NCI-H1417 (cell line): ENCODE data around the gene P2RY6.
"Not testable (repeated sequence)": the region's sequence is repeated elsewhere in the genome, so short reads cannot be mapped to it uniquely, and the experiment has no call there.

ENCODE experiments used
- DNase-seq, 3 experiments: peaks; one replicate each; lab custom pipeline; 2025; lab: John Stamatoyannopoulos, UW

The P2RY6 gene

GRCh38 chr11:73259406-73260126 lies 12.6 kb upstream of the P2RY6 start:
- no peak for DNase-seq

DNA sequence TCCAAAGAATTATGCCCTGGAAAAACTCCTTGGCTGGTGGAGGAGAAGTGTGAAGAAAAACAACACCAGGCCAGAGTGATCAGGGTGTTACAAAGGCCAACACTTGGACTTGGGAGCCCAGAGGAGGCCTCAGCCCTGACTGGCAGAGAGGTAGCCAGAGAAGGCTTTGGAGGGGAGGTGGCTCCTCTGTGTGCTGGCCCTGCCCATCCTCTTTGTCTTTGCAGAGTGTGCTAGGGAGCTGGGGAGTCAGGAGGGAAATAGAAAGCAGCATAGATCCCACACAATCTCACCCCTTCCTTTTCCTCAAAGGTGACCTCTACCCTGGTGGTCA lies 12.0 kb upstream of the P2RY6 start:
- no peak for DNase-seq

- DNase-seq, result no peak
Measured at GRCh38 chr11:73262851-73263495, 9.2 kb upstream of the P2RY6 start.

- DNase-seq, result no peak
Measured at GRCh38 chr11:73263640-73264039, 8.5 kb upstream of the P2RY6 start.

GRCh38 chr11:73265278-73265810 lies 6.8 kb upstream of the P2RY6 start:
- no peak for DNase-seq

- no peak for DNase-seq
Measured at GRCh38 chr11:73265853-73266645, 6.1 kb upstream of the P2RY6 start.

DNA sequence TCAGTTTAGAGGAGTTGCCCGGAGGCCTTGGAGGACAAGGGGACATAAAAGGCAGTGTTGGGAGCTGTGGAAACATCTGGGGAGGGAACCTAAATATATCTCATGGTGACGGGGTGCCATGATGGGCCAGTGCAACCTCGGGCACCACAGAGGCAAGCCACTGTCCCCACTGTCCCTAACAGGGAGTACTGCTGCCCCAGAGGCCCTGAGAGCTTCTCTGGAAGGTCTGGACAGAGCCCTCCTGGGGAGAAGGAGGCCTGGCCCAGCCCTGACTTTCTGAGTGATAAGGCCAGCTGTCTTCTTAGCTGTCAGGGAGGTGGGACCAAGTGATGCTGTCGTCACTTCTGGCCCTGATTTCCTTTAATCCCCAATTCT lies 5.5 kb upstream of the P2RY6 start:
- no peak for DNase-seq

- no peak for DNase-seq
Measured at GRCh38 chr11:73267122-73267846, 4.9 kb upstream of the P2RY6 start.

GRCh38 chr11:73267906-73268540 lies 4.1 kb upstream of the P2RY6 start:
- DNase-seq, result no peak

GRCh38 chr11:73268671-73269271 lies 3.4 kb upstream of the P2RY6 start:
- DNase-seq, result no peak

DNA sequence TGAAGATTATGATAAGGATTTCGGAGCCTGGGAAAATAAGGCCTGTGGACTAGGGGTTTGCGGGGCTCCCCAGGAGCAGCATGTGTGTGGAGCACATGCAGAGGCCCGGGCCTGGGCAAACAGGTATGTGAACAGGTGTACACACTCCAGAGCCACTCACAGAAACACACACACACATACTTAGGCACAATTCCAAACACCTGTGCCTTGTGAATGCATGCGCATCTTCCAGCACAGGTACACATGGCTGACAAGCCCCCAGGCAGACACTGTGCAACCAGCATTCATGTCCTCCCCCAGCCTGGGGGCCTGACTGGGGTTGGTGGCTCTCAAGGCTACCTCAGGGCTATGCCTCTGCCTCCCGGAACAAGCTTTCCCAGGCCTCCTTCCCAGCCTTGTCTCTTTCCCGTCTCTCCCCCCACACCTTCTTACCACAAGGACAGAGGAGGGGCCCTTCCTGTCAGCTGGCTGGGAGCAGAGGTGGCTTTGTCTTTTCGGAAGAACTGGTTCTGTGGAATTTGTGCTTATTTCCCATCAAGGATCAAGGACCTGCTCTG lies 2.6 kb upstream of the P2RY6 start:
- DNase-seq, result no peak

GRCh38 chr11:73270016-73270854 lies 1.9 kb upstream of the P2RY6 start:
- DNase-seq, result no peak

- no peak for DNase-seq
Measured at GRCh38 chr11:73270855-73271477, 1.2 kb upstream of the P2RY6 start.

DNA sequence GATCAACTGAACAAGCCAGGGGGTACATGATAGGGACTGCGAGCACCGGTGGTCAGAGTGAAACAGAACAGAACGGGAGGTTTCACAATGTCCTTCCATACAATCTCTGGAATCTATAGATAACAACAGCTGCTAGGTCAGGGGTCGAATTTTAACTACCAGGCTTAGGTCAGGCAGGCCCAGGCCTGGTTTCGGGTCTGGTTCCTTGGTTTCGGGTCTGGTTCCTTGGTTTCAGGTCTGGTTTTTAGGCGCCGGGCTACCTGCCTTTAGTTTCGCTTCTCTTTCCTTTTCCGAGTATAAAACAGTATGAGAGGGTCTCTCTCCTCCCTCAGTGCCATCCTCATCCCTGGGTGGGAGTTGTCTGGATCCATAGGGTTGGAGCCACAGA lies 666 bp upstream of the P2RY6 start:
- not testable (repeated sequence) for DNase-seq

- DNase-seq, result no peak
Measured at GRCh38 chr11:73272680-73273038, 521 bp downstream of the P2RY6 start.

DNA sequence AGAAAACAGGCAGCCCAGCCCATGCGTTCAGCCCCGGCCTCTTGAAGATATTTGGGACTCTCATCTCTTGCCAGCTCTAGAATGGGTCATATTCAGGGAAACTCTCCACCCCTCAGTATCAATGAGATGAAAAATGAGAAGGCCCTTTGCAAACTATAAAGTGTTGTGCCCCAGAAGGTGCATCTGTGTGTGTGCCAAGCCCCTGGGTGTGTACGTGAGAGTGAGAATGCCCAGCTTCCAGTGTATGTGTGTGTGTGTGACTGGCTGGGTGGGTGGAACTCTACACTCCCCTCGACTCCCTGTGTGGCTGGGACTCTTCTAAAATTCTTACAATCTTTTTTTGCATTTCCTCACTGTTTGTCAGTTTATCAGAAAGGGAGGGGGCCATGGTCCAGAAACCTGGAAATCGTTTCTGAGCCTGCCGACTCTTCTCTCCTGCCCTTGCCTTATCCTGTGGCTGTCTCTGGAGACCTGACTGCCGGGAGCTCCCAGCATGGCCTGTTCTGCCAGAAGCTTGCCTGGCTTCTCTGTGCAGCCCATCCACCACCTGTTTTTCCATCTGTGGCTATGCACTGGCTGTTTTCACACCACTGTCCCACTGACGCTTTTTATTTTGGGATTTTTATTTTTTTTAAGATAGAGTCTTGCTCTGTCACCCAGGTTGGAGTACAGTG lies 1.2 kb downstream of the P2RY6 start:
- no peak for DNase-seq

GRCh38 chr11:73274191-73274590 lies 2.1 kb downstream of the P2RY6 start:
- not testable (repeated sequence) for DNase-seq

DNA sequence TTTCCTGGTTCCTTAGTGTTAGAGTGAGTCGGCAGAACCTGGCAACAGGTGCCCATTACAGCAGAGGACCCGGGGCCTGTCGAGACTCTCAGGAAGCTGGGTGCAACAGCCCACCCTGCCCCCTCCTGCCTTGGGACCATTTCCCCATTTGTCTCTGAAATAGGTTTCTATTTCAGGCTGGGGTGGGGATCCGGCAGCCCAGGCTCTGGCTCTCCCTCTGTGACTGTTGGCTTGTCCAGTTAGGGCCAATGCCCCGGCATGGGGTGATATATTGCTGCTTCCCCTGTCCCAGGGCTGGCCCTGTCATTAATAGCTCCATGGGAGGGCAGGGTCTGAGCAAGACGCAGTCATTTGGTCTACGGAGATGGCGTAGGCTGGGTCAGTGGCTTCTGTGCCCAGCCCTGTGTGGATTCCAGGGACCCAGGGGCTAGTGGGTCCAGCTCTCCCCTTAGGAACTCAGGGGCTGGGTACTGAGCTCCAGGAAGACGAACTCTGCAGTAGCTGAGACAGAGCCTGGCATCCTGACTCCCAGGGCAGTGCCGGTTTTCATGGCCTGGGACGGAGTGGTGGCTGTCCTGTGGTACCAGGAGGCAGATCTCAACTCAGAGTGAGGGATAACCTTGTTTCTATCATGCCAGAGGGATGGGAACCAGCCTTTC lies 2.7 kb downstream of the P2RY6 start:
- no peak for DNase-seq

- no peak for DNase-seq
Measured at GRCh38 chr11:73275381-73275750, 3.2 kb downstream of the P2RY6 start.
